Fibroblast of pulmonary artery (primary cell): ENCODE measurements around the gene PPP2R5C.

Experiments
- DNase-seq: peaks from one replicate; pipeline ENCODE4 v3.0.0-alpha.2; 2010; ENCODE audit warnings: low read depth
- H3K4me3 ChIP-seq: replicated peaks from 2 replicates; pipeline ENCODE4 v1.5.1; 2011; ENCODE audit warnings: low read depth, mild to moderate bottlenecking, control low read depth, low read length, moderate library complexity
- TF ChIP-seq, protein P1 (sequence below): IDR thresholded peaks from 2 replicates; pipeline ENCODE4 v1.5.1; 2011; ENCODE audit warnings: mild to moderate bottlenecking, control low read depth, low read length, inconsistent platforms; ENCODE audit errors: missing control alignments

Gene PPP2R5C

GRCh38 chr14:101948666-101949216 is 187.2 kb downstream of the PPP2R5C start:
- TF ChIP-seq, protein P1, sequence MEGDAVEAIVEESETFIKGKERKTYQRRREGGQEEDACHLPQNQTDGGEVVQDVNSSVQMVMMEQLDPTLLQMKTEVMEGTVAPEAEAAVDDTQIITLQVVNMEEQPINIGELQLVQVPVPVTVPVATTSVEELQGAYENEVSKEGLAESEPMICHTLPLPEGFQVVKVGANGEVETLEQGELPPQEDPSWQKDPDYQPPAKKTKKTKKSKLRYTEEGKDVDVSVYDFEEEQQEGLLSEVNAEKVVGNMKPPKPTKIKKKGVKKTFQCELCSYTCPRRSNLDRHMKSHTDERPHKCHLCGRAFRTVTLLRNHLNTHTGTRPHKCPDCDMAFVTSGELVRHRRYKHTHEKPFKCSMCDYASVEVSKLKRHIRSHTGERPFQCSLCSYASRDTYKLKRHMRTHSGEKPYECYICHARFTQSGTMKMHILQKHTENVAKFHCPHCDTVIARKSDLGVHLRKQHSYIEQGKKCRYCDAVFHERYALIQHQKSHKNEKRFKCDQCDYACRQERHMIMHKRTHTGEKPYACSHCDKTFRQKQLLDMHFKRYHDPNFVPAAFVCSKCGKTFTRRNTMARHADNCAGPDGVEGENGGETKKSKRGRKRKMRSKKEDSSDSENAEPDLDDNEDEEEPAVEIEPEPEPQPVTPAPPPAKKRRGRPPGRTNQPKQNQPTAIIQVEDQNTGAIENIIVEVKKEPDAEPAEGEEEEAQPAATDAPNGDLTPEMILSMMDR, result no peak
- peak overlapping the region; percentile 94 for H3K4me3 ChIP-seq
- no peak for DNase-seq

GRCh38 chr14:101950100-101950499 is 188.6 kb downstream of the PPP2R5C start:
- no peak overlapping the region for H3K4me3 ChIP-seq
- no peak for DNase-seq

DNA sequence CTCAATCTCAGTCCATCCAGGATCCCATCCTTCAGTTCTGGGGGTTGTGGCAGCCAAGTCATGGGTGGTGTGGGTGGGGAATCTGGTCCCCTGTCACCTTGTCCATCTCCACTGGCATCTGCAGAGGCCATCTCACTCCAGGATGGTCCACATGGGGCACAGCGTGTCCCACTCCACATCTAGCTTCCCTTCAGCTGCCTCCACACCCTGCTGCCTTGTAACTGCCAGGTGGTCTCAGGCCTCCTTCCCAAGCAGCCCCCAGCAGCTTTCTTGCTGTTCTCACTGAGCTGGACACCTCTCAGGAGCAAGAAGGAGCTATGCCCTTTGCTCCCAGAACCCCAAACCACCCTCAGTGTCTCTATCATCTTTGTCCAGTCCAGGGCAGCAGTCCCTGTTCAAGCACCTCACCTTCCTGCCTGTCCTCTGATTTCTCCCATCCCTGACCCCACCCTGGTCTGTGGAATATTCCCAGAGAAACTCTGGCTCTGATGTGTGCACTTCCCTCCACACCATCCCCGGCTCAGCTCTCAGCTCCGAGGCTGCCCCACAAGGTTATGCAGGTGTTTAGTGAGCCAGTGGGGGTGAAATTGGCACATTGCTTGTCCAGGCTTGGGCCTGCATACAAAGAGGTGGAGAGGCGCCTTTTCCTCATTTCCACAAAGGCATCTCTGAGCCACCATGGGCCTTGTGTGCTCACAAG is 189.2 kb downstream of the PPP2R5C start:
- TF ChIP-seq, protein P1, result no peak
- DNase-seq, result no peak
- no peak overlapping the region for H3K4me3 ChIP-seq

More at GRCh38 chr14:101950100-101950499, 188.6 kb downstream of the PPP2R5C start:
- TF ChIP-seq, protein P1, result no peak

GRCh38 chr14:101953151-101953550 is 191.6 kb downstream of the PPP2R5C start:
- TF ChIP-seq, protein P1, result no peak
- no peak overlapping the region for H3K4me3 ChIP-seq
- DNase-seq, result no peak

DNA sequence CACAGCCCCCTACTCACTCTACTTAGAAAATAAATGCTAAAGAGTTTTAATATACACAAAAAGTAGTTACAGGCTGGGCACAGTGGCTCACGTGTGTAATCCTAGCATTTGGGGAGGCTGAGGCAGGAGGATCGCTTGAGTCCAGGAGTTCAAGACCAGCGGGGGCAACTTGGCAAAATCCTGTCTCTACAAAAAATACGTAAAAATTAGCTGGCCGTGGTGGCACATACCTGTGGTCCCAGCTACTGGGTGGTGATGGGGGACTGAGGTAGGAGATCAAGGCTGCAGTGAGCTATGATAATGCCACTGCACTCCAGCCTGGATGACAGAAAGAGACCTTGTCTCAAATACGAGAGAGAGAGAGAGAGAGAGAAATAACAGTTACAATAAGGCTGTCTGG is 193.0 kb downstream of the PPP2R5C start:
- TF ChIP-seq, protein P1, result no peak
- DNase-seq, result no peak
- no peak overlapping the region for H3K4me3 ChIP-seq

GRCh38 chr14:101955695-101956161 is 194.2 kb downstream of the PPP2R5C start:
- TF ChIP-seq, protein P1, result no peak
- no peak overlapping the region for H3K4me3 ChIP-seq
- DNase-seq, result no peak
